Suprapubic skin (tissue), 4 donors: ENCODE data around the gene FYN.

ENCODE experiments used
- POLR2A ChIP-seq, 2 donors: fragments of 450-650 bp; IDR thresholded peaks; one replicate each; pipeline ENCODE4 v1.6.1; 2017; ENCODE audit warnings: antibody characterized with exemption in 2 of 2, mild to moderate bottlenecking in 2 of 2, moderate library complexity in 2 of 2
- POLR2AphosphoS5 ChIP-seq, 3 donors: sonication (generic); formaldehyde crosslinking; IDR thresholded peaks; one replicate each; pipeline ENCODE4 v1.6.1; 2017; ENCODE audit warnings: antibody characterized with exemption in 3 of 3

GRCh38 chr6:111824608-111825337 lies 48.5 kb downstream of the FYN start:
- TF ChIP-seq POLR2A (IDR thresholded peaks at IDR 0.05) (no peak), POLR2AphosphoS5 (IDR thresholded peaks at IDR 0.05) (no peak)
